Endothelial cell (in vitro differentiated cells): Measurements from ENCODE around the gene BTBD8. TPM values are rescaled to one million over a fixed set of nuclear protein-coding genes. Genes with fewer than 3 reads are reported as not detected.

Source experiments
- DNase-seq: peaks from one replicate; pipeline ENCODE4 v3.0.0; 2021; ENCODE audit warnings: low spot score
- H3K27ac Mint-ChIP-seq: one replicate; pipeline ENCODE4 v1.8.0; 2021; ENCODE audit warnings: mixed read lengths, inconsistent platforms; ENCODE audit not compliant: unreplicated experiment
- H3K27me3 Mint-ChIP-seq: one replicate; pipeline ENCODE4 v1.8.0; 2021; ENCODE audit warnings: mild to moderate bottlenecking, moderate library complexity, mixed read lengths, inconsistent platforms; ENCODE audit not compliant: unreplicated experiment
- H3K36me3 Mint-ChIP-seq: one replicate; pipeline ENCODE4 v1.8.0; 2021; ENCODE audit warnings: mild to moderate bottlenecking, low read depth, mixed read lengths, inconsistent platforms; ENCODE audit not compliant: unreplicated experiment
- H3K4me1 Mint-ChIP-seq: one replicate; pipeline ENCODE4 v1.8.0; 2021; ENCODE audit warnings: mild to moderate bottlenecking, mixed read lengths, inconsistent platforms; ENCODE audit not compliant: unreplicated experiment
- H3K4me3 Mint-ChIP-seq: one replicate; pipeline ENCODE4 v1.8.0; 2021; ENCODE audit warnings: mild to moderate bottlenecking, mixed read lengths, inconsistent platforms; ENCODE audit not compliant: unreplicated experiment
- H3K9me3 Mint-ChIP-seq: one replicate; pipeline ENCODE4 v1.8.0; 2021; ENCODE audit warnings: mixed read lengths, inconsistent platforms; ENCODE audit not compliant: unreplicated experiment
- CTCF ChIP-seq: fragments of 200-600 bp; sonication (generic); IDR thresholded peaks from one replicate; pipeline ENCODE4 v1.5.0; 2021; ENCODE audit warnings: antibody characterized with exemption; ENCODE audit not compliant: unreplicated experiment
- long read RNA-seq: library from polyadenylated mRNA; unstranded; transcript quantifications from one replicate; pipeline ENCODE4 v2.0.0, GENCODE V29; 2020; ENCODE audit not compliant: unreplicated experiment
- total RNA-seq: library from RNA; stranded (reverse); fragmentation: NEBNext Ultra II Directional; extraction: Animal tissue kit (Norgen Biotek cat#: 25700); gene quantifications from one replicate; pipeline ENCODE4 v1.2.1, GENCODE V29; 2021; ENCODE audit not compliant: unreplicated experiment

Gene BTBD8
- 4.0 TPM for total RNA-seq
- long read RNA-seq, result 0 reads

GRCh38 chr1:92080128-92080985, at the start of gene BTBD8:
Gene BTBD8, plus strand, starts transcription at chr1:92080345. Its CDS starts 227 bp downstream, at chr1:92080572.
- H3K4me1 Mint-ChIP-seq, result peaks cover 3% of the 10 kb centered on the region
- H3K36me3 Mint-ChIP-seq, result peaks cover 8% of the 10 kb centered on the region
- no peak for TF ChIP-seq CTCF
- peak within 1 kb of the TSS; percentile 67 for H3K27ac Mint-ChIP-seq
- peaks cover 7% of the 10 kb centered on the region for H3K9me3 Mint-ChIP-seq
- no peaks in the 10 kb centered on the region for H3K27me3 Mint-ChIP-seq
- peak within 1 kb of the TSS; percentile 98 for H3K4me3 Mint-ChIP-seq
- peak; percentile 76 for DNase-seq

- H3K27me3 Mint-ChIP-seq, result peaks cover 7% of the 10 kb centered on the region
- H3K4me3 Mint-ChIP-seq, result peak overlapping the region; percentile 90
- DNase-seq, result peak; percentile 10
- peaks cover 7% of the 10 kb centered on the region for H3K36me3 Mint-ChIP-seq
- no peak for TF ChIP-seq CTCF
- H3K9me3 Mint-ChIP-seq, result no peaks in the 10 kb centered on the region
- H3K4me1 Mint-ChIP-seq, result peaks cover 25% of the 10 kb centered on the region
- H3K27ac Mint-ChIP-seq, result peak overlapping the region; percentile 72
Observed at GRCh38 chr1:92030656-92031107, 49.5 kb upstream of the BTBD8 start.

GRCh38 chr1:92031281-92032110, 48.6 kb upstream of the BTBD8 start:
- no peak overlapping the region for H3K4me3 Mint-ChIP-seq
- H3K36me3 Mint-ChIP-seq, result peaks cover 7% of the 10 kb centered on the region
- peaks cover 7% of the 10 kb centered on the region for H3K27me3 Mint-ChIP-seq
- no peak for DNase-seq
- peak overlapping the region; percentile 72 for H3K27ac Mint-ChIP-seq
- H3K9me3 Mint-ChIP-seq, result no peaks in the 10 kb centered on the region
- no peak for TF ChIP-seq CTCF
- H3K4me1 Mint-ChIP-seq, result peaks cover 25% of the 10 kb centered on the region

GRCh38 chr1:92037400-92037799, 42.7 kb upstream of the BTBD8 start:
- peaks cover 2% of the 10 kb centered on the region for H3K27me3 Mint-ChIP-seq
- no peaks in the 10 kb centered on the region for H3K36me3 Mint-ChIP-seq
- no peak overlapping the region for H3K27ac Mint-ChIP-seq
- H3K4me1 Mint-ChIP-seq, result no peaks in the 10 kb centered on the region
- H3K9me3 Mint-ChIP-seq, result no peaks in the 10 kb centered on the region
- no peak for TF ChIP-seq CTCF
- no peak overlapping the region for H3K4me3 Mint-ChIP-seq
- DNase-seq, result no peak
